GM23248 (cell line): ENCODE data around the gene HIVEP3. TPM values are rescaled to one million over a fixed set of nuclear protein-coding genes. Genes with fewer than 3 reads are reported as not detected.

ENCODE experiments used
- DNase-seq: peaks from one replicate; pipeline ENCODE4 v3.0.0-alpha.2; 2015
- H2AFZ ChIP-seq: fragments of 200-600 bp; sonication (generic); 2 replicates; pipeline ENCODE4 v1.6.1; 2016; ENCODE audit warnings: antibody characterized with exemption
- H3F3A ChIP-seq: fragments of 200-600 bp; sonication (generic); 2 replicates; pipeline ENCODE4 v1.6.1; 2016; ENCODE audit warnings: mild to moderate bottlenecking, antibody characterized with exemption, mixed run types; ENCODE audit not compliant: insufficient read depth
- H3K27ac ChIP-seq: fragments of 200-600 bp; sonication (generic); 2 replicates; pipeline ENCODE4 v1.5.1; 2016; ENCODE audit warnings: mild to moderate bottlenecking
- H3K27me3 ChIP-seq: fragments of 200-600 bp; sonication (generic); replicated peaks from 2 replicates; pipeline ENCODE4 v1.6.1; 2016; ENCODE audit warnings: mild to moderate bottlenecking; ENCODE audit not compliant: insufficient read depth
- H3K36me3 ChIP-seq: fragments of 200-600 bp; sonication (generic); 2 replicates; pipeline ENCODE4 v1.6.1; 2016; ENCODE audit warnings: low read depth, mild to moderate bottlenecking
- H3K4me1 ChIP-seq: fragments of 200-600 bp; sonication (generic); 2 replicates; pipeline ENCODE4 v1.6.1; 2016; ENCODE audit warnings: mild to moderate bottlenecking; ENCODE audit not compliant: insufficient read depth
- H3K4me2 ChIP-seq: fragments of 200-600 bp; sonication (generic); one replicate; pipeline ENCODE4 v1.6.1; 2016; ENCODE audit warnings: mild to moderate bottlenecking; ENCODE audit not compliant: unreplicated experiment
- H3K4me3 ChIP-seq: fragments of 200-600 bp; sonication (generic); 2 replicates; pipeline ENCODE4 v1.5.1; 2016; ENCODE audit warnings: mild to moderate bottlenecking
- H3K79me2 ChIP-seq: fragments of 200-600 bp; sonication (generic); 2 replicates; pipeline ENCODE4 v1.6.1; 2016; ENCODE audit warnings: mild to moderate bottlenecking; ENCODE audit not compliant: insufficient read depth
- H3K9ac ChIP-seq: fragments of 200-600 bp; sonication (generic); 2 replicates; pipeline ENCODE4 v1.6.1; 2016; ENCODE audit warnings: mild to moderate bottlenecking
- H3K9me2 ChIP-seq: fragments of 200-600 bp; sonication (generic); 2 replicates; pipeline ENCODE4 v1.6.1; 2016; ENCODE audit warnings: mixed run types, mild to moderate bottlenecking, moderate library complexity; ENCODE audit not compliant: insufficient read depth
- H3K9me3 ChIP-seq: fragments of 200-600 bp; sonication (generic); one replicate; pipeline ENCODE4 v1.6.1; 2017; ENCODE audit warnings: low read depth
- H4K20me1 ChIP-seq: fragments of 200-600 bp; sonication (generic); 2 replicates; pipeline ENCODE4 v1.6.0; 2016; ENCODE audit not compliant: insufficient read depth
- EZH2 ChIP-seq: fragments of 200-600 bp; sonication (generic); IDR thresholded peaks from 2 replicates; pipeline ENCODE4 v1.6.1; 2018; ENCODE audit warnings: antibody characterized with exemption, mild to moderate bottlenecking; ENCODE audit not compliant: insufficient read depth, poor library complexity, severe bottlenecking
- EZH2phosphoT487 ChIP-seq: fragments of 200-600 bp; sonication (generic); IDR thresholded peaks from 2 replicates; pipeline ENCODE4 v1.6.1; 2018; ENCODE audit warnings: antibody characterized with exemption, moderate library complexity, mild to moderate bottlenecking, low read depth; ENCODE audit not compliant: insufficient read depth
- WGBS, 2 experiments: methylation state at CpG; one replicate each; pipeline ENCODE4 v1.1.6; 2015 to 2017; ENCODE audit warnings: low lambda C conversion rate in 2 of 2, low coverage in 1 of 2; ENCODE audit errors: missing lambda C conversion rate in 2 of 2; 5-methylcytosine and 5-hydroxymethylcytosine counted together
- in situ Hi-C: fragments of 300-500 bp; cut with MboI; formaldehyde crosslinking; loops from 2 replicates; pipeline ENCODE4 v1.15.0; 2020
- polyA plus RNA-seq: library from polyadenylated mRNA; unstranded; fragments of >200 nt; fragmentation: Nextera tagmentation; extraction: Ambion mirVana; gene quantifications from 2 replicates; pipeline ENCODE4 v1.2.1, GENCODE V29; 2016
- total RNA-seq: library from RNA; depleted of rRNA; stranded (reverse); fragments of >200 nt; shearing (Covaris generic); gene quantifications from 2 replicates; pipeline ENCODE4 v1.2.3, GENCODE V29; 2014

HIVEP3 gene
- total and polyA plus RNA-seq, 2 experiments from 2014 or later = 1.7 to 7.2 TPM

DNA sequence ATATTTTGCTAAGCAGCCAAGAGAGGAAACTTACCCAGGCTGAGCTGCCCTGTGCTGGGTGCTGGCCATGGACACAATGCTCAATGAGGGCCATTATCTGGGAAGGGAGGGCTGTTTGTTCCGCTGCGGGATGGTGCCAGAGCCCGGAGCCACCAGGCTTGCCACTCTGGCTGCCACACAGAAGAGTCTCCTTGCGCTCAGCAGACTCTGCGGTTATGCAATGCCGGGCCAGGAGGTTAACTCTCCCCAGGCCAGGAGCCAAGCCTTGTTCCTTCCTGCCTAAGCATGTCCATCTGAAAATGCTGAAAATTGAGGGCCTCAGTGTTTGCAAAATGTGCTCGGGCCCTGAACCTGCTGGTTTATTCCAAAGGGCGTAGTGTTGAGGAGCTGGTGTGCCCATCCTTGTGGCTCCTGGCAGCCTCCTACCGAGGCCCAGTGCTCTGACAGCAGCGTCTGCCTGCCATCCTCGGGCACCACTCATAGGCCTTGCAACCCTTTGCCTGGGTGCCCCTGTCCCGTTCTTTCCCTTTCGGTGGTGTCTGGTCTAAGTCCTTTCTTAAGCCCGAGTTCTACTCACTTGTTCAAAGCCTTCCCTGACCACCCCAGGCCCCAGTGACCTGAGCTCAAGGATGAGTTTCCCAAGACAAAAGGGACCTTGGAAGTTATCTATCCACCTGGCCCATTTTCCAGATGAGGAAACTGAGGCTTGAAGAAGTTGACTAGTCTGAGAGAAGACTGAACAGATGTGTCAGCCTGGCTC, 300.5 kb downstream of the HIVEP3 start:
- peaks cover 2% of the 10 kb centered on the region; the same call in 1 of the 2 replicates for H3K79me2 ChIP-seq
- no peak overlapping the region for H3K9ac ChIP-seq
- H2AFZ ChIP-seq = no peak overlapping the region
- no peaks in the 10 kb centered on the region for H3K9me2 ChIP-seq
- in situ Hi-C loops = no loop called here
- H3K27ac ChIP-seq = no peak overlapping the region
- no peaks in the 10 kb centered on the region for H3K27me3 ChIP-seq
- DNase-seq = peak; percentile 46
- H3K4me1 ChIP-seq = peaks cover 34% of the 10 kb centered on the region
- H3K9me3 ChIP-seq = no peaks in the 10 kb centered on the region
- H4K20me1 ChIP-seq = no peaks in the 10 kb centered on the region
- WGBS, 2 experiments = 52 to 56% methylated on average over 14 of the region's 14 CpGs
- TF ChIP-seq EZH2phosphoT487 = no peak
- no peak for TF ChIP-seq EZH2
- H3K4me3 ChIP-seq = no peak overlapping the region
- no peak overlapping the region for H3K4me2 ChIP-seq
- H3K36me3 ChIP-seq = no peaks in the 10 kb centered on the region
- H3F3A ChIP-seq = 0 out of 2 replicates have a peak, but pooled peaks cover 14% of the 10 kb centered on the region

GRCh38 chr1:41617336-41617735, 301.4 kb downstream of the HIVEP3 start:
- no peaks in the 10 kb centered on the region for H3K9me3 ChIP-seq
- no peak overlapping the region for H3K9ac ChIP-seq
- no peak overlapping the region for H2AFZ ChIP-seq
- peaks cover 27% of the 10 kb centered on the region for H3K4me1 ChIP-seq
- no peak for TF ChIP-seq EZH2
- TF ChIP-seq EZH2phosphoT487 = no peak
- no peak overlapping the region for H3K4me3 ChIP-seq
- no peaks in the 10 kb centered on the region for H3K9me2 ChIP-seq
- H3K27me3 ChIP-seq = no peaks in the 10 kb centered on the region
- H3F3A ChIP-seq = 0 out of 2 replicates have a peak, but pooled peaks cover 15% of the 10 kb centered on the region
- WGBS, 2 experiments = 97 to 98% methylated on average over 5 of the region's 5 CpGs
- no peak overlapping the region for H3K4me2 ChIP-seq
- no peak for DNase-seq
- no peaks in the 10 kb centered on the region for H3K79me2 ChIP-seq
- H3K27ac ChIP-seq = no peak overlapping the region
- H3K36me3 ChIP-seq = no peaks in the 10 kb centered on the region
- no peaks in the 10 kb centered on the region for H4K20me1 ChIP-seq
- in situ Hi-C loops = no loop called here

GRCh38 chr1:41616563-41616962, 302.2 kb downstream of the HIVEP3 start:
- no peak overlapping the region for H2AFZ ChIP-seq
- 0 out of 2 replicates have a peak, but pooled peaks cover 15% of the 10 kb centered on the region for H3F3A ChIP-seq
- no peak overlapping the region for H3K27ac ChIP-seq
- no peak for TF ChIP-seq EZH2
- no peak for TF ChIP-seq EZH2phosphoT487
- peaks cover 19% of the 10 kb centered on the region for H3K4me1 ChIP-seq
- no peaks in the 10 kb centered on the region for H3K9me2 ChIP-seq
- no peaks in the 10 kb centered on the region for H3K9me3 ChIP-seq
- no peaks in the 10 kb centered on the region for H3K36me3 ChIP-seq
- WGBS, 2 experiments = 87 to 93% methylated on average over 2 of the region's 2 CpGs
- DNase-seq = no peak
- H3K9ac ChIP-seq = no peak overlapping the region
- H3K4me3 ChIP-seq = no peak overlapping the region
- no peaks in the 10 kb centered on the region for H3K79me2 ChIP-seq
- no peaks in the 10 kb centered on the region for H4K20me1 ChIP-seq
- H3K27me3 ChIP-seq = no peaks in the 10 kb centered on the region
- H3K4me2 ChIP-seq = no peak overlapping the region
- in situ Hi-C loops = no loop called here

DNA sequence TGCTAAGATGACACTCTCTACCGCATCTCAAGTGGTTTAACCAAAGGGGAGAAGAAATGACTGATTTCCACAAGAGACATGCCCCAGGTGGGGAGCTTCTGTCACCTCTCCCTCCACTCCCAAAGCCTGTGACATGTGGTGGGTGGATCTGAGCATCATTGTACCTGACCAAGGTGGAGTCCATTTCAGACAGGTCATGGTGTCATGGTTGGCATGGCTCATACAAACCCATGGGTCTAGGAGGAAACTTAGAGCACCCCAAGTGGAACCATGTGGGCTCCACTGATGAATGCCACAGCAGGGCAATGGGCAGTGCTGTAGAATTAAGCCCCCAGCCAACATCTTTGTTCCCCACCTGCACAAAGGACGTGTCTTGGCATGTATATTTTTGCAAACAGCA, 302.7 kb downstream of the HIVEP3 start:
- 0 out of 2 replicates have a peak, but pooled peaks cover 15% of the 10 kb centered on the region for H3F3A ChIP-seq
- no peak overlapping the region for H3K4me2 ChIP-seq
- TF ChIP-seq EZH2 (no peak), EZH2phosphoT487 (no peak)
- H3K79me2 ChIP-seq = no peaks in the 10 kb centered on the region
- WGBS, 2 experiments = 94 to 100% methylated on average over 2 of the region's 2 CpGs
- DNase-seq = no peak
- H4K20me1 ChIP-seq = no peaks in the 10 kb centered on the region
- H3K9me3 ChIP-seq = no peaks in the 10 kb centered on the region
- H3K9me2 ChIP-seq = no peaks in the 10 kb centered on the region
- no peaks in the 10 kb centered on the region for H3K36me3 ChIP-seq
- no peaks in the 10 kb centered on the region for H3K27me3 ChIP-seq
- H3K9ac ChIP-seq = no peak overlapping the region
- no peak overlapping the region for H3K27ac ChIP-seq
- H2AFZ ChIP-seq = no peak overlapping the region
- no peak overlapping the region for H3K4me3 ChIP-seq
- H3K4me1 ChIP-seq = peaks cover 19% of the 10 kb centered on the region
- in situ Hi-C loops = no loop called here
